Measurements from ENCODE around the gene MYL9.

Gene MYL9

DNA sequence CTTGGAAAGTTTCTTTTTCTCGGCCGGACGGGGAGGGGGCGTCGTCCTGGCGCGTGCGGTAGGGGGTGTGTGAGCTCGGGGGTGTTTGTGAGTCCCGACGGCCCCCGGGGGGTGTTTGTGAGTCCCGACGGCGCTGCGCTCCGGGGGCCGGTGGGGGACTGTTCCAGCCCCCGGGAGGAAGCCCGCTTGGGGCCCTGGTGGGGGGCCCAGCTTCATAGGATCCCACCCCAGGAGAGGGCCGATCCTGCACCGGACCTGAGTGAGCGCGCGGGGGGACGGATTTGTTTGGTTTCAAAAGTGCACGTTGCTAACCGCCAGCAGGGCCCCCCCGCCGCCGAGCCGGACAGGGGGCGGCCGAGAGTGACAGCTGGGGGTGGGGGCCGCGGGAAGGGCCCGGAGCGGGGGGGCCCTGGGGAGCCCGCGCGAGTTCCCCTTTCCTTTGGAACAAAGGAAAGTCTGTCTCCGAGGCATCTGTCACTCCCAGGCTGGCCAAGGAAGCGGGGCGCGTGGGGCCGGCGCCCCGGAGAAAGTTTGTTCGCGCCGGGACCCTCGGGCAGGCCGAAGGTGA, 32.6 kb downstream of the MYL9 start:
- H3K27ac Mint-ChIP-seq: peak overlapping the region; percentile 90
- no peaks in the 10 kb centered on the region for H3K27me3 Mint-ChIP-seq
- H3K36me3 Mint-ChIP-seq: no peaks in the 10 kb centered on the region
- DNase-seq (ENCODE audit: low spot score in 2 of 2) (peak; percentile 63 to 69), ATAC-seq (ENCODE audit: low read depth) (peak; percentile 18)
- peaks cover 28% of the 10 kb centered on the region for H3K4me1 Mint-ChIP-seq
- H3K4me3 Mint-ChIP-seq: peak overlapping the region; percentile 86
- H3K9me3 Mint-ChIP-seq: no peaks in the 10 kb centered on the region

GRCh38 chr20:36574366-36575135, 33.2 kb downstream of the MYL9 start:
- H3K4me1 Mint-ChIP-seq: peaks cover 28% of the 10 kb centered on the region
- peak overlapping the region; percentile 90 for H3K27ac Mint-ChIP-seq
- peak; percentile 41 to 51 for DNase-seq (ENCODE audit: low spot score in 2 of 2)
- no peaks in the 10 kb centered on the region for H3K27me3 Mint-ChIP-seq
- H3K36me3 Mint-ChIP-seq: no peaks in the 10 kb centered on the region
- H3K9me3 Mint-ChIP-seq: no peaks in the 10 kb centered on the region
- peak overlapping the region; percentile 86 for H3K4me3 Mint-ChIP-seq
- peak; percentile 18 for ATAC-seq (ENCODE audit: low read depth)

- H3K36me3 Mint-ChIP-seq: peaks cover 7% of the 10 kb centered on the region
- no peaks in the 10 kb centered on the region for H3K9me3 Mint-ChIP-seq
- no peak overlapping the region for H3K4me3 Mint-ChIP-seq
- no peaks in the 10 kb centered on the region for H3K27me3 Mint-ChIP-seq
- peak overlapping the region; percentile 90 for H3K27ac Mint-ChIP-seq
- ATAC-seq (ENCODE audit: low read depth) (no peak), DNase-seq (ENCODE audit: low spot score in 2 of 2) (no peak)
- H3K4me1 Mint-ChIP-seq: peaks cover 30% of the 10 kb centered on the region
These were observed 34.7 kb downstream of the MYL9 start for GRCh38 chr20:36576081-36576445.

DNA sequence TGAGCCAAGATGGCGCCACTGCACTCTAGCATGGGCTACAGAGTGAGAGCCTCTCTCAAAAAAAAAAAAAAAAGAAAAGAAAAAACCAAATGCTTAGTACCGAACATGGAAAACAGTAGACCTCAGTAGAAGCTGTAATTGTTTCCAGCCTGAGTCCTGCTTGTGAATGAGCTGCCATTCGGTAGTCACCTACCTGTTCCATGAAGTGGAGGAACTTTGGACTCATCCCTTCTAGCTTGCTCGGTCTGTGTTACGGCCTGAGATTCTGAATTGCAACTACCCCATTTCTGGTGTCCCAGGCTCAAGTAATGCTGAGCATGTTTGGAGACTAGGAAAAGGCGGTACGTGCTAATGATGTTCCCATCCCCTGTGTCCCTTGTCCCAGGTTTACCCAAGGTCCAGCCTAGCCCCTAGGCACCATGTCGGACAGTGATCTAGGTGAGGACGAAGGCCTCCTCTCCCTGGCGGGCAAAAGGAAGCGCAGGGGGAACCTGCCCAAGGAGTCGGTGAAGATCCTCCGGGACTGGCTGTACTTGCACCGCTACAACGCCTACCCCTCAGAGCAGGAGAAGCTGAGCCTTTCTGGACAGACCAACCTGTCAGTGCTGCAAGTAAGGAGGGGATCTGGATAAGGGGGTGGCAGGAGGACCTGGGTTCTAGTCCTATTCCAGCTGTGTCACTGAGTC, 37.2 kb downstream of the MYL9 start:
- no peaks in the 10 kb centered on the region for H3K9me3 Mint-ChIP-seq
- H3K27ac Mint-ChIP-seq: no peak overlapping the region
- peaks cover 21% of the 10 kb centered on the region for H3K4me1 Mint-ChIP-seq
- H3K36me3 Mint-ChIP-seq: peaks cover 15% of the 10 kb centered on the region
- H3K4me3 Mint-ChIP-seq: no peak overlapping the region
- no peaks in the 10 kb centered on the region for H3K27me3 Mint-ChIP-seq
- DNase-seq (ENCODE audit: low spot score in 2 of 2): no peak
- no peak for ATAC-seq (ENCODE audit: low read depth)

DNA sequence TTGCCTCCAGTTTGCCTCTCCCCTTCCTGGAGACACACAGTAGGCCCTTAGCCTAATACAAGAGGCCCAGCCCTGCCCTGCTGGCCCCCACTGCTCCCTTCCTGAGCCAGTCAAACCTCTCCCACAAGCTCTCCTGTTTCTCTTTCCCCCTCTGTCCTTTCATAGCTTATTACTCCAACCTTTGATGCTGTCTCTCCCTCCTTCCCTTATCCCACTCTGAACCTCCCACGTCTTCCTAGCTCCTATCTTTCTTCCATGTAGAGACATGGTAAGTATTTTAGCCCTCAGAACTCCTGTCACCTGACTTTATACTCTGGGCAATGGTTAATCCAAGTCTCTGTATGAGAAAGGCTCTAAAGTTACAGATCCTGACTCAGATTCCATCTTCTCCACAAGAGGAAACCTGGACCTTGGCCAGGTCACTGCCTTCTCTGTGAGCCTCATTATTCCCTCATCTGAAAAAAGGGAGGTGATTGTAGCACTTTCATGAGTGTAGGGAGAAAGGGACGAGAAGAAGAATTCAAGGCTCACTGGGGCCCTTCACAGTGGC, 38.8 kb downstream of the MYL9 start:
- ATAC-seq (ENCODE audit: low read depth): no peak
- H3K27ac Mint-ChIP-seq: peak overlapping the region; percentile 68
- H3K4me1 Mint-ChIP-seq: peaks cover 16% of the 10 kb centered on the region
- DNase-seq (ENCODE audit: low spot score in 2 of 2): no peak
- no peak overlapping the region for H3K4me3 Mint-ChIP-seq
- H3K27me3 Mint-ChIP-seq: no peaks in the 10 kb centered on the region
- H3K36me3 Mint-ChIP-seq: peaks cover 18% of the 10 kb centered on the region
- H3K9me3 Mint-ChIP-seq: no peaks in the 10 kb centered on the region

- no peaks in the 10 kb centered on the region for H3K9me3 Mint-ChIP-seq
- H3K36me3 Mint-ChIP-seq: peaks cover 18% of the 10 kb centered on the region
- ATAC-seq (ENCODE audit: low read depth) (no peak), DNase-seq (ENCODE audit: low spot score in 2 of 2) (no peak)
- H3K27me3 Mint-ChIP-seq: no peaks in the 10 kb centered on the region
- peaks cover 10% of the 10 kb centered on the region for H3K4me1 Mint-ChIP-seq
- no peak overlapping the region for H3K27ac Mint-ChIP-seq
- no peak overlapping the region for H3K4me3 Mint-ChIP-seq
These were observed 41.0 kb downstream of the MYL9 start for GRCh38 chr20:36582322-36582721.

GRCh38 chr20:36582821-36583220, 41.5 kb downstream of the MYL9 start:
- H3K27me3 Mint-ChIP-seq: no peaks in the 10 kb centered on the region
- DNase-seq (ENCODE audit: low spot score in 2 of 2) (no peak), ATAC-seq (ENCODE audit: low read depth) (no peak)
- peaks cover 18% of the 10 kb centered on the region for H3K36me3 Mint-ChIP-seq
- no peaks in the 10 kb centered on the region for H3K9me3 Mint-ChIP-seq
- H3K27ac Mint-ChIP-seq: no peak overlapping the region
- H3K4me1 Mint-ChIP-seq: peaks cover 10% of the 10 kb centered on the region
- H3K4me3 Mint-ChIP-seq: no peak overlapping the region

DNA sequence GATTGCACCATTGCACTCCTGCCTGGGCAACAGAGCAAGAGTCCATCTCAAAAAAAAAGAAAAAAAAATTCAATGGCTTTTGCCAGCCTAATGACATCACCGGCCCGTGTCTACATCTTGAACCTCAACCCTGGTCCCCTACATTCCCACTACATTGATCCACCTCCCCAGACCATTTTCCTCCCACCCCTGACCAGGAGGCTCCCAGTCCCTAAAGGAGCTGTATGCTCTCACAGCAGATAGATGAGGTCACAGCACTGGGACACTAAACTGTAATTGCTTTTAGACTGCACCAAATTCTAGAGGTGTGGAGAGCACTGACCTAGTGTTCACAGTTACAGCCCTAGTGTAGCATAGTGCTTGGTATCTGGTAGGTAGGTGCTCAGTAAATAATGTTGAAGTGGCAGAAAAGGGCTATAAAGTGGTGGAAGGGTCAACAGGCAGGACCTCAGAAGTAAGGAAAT, 42.7 kb downstream of the MYL9 start:
- Mint-ChIP-seq H3K27ac (no peak overlapping the region), H3K36me3 (peaks cover 18% of the 10 kb centered on the region), H3K27me3 (no peaks in the 10 kb centered on the region), H3K4me3 (no peak overlapping the region), H3K4me1 (peaks cover 14% of the 10 kb centered on the region), H3K9me3 (no peaks in the 10 kb centered on the region)
- ATAC-seq (ENCODE audit: low read depth) (no peak), DNase-seq (ENCODE audit: low spot score in 2 of 2) (no peak)

- no peak for ATAC-seq (ENCODE audit: low read depth)
- Mint-ChIP-seq H3K27me3 (no peaks in the 10 kb centered on the region), H3K36me3 (peaks cover 11% of the 10 kb centered on the region), H3K27ac (no peak overlapping the region), H3K4me1 (peaks cover 14% of the 10 kb centered on the region), H3K4me3 (no peak overlapping the region), H3K9me3 (no peaks in the 10 kb centered on the region)
- DNase-seq (ENCODE audit: low spot score in 2 of 2): no peak
These were observed 44.2 kb downstream of the MYL9 start for GRCh38 chr20:36585410-36586125.

DNA sequence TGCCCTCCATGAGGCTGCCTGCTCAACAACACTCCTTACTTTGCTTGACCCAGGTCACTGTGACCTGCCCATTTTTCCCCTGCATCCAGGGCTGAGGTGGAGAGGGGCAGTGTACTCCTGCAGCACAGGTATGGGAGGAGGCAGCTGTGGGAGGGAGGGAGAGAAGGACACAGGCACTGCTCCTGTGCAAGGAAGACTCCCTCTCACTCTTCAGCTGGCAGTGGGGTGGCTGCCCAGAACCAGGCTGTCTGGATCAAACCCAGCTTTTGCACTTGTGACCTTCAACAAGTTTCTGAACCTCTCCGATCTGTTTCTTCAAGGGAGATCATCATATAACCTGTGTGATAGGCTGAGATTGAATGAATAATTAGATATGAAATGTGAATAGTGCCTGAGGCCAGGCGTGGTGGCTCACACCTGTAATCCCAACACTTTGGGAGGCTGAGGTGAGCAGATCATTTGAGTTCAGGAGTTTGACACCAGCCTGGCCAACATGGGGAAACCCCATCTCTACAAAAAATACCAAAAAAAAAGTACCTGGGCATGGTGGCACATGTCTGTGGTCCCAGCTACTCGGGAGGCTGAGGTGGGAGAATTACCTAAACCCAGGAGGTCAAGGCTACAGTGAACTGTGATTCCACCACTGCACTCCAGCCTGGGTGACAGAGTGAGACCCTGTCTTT, 46.2 kb downstream of the MYL9 start:
- peaks cover 14% of the 10 kb centered on the region for H3K4me1 Mint-ChIP-seq
- peaks cover 11% of the 10 kb centered on the region for H3K36me3 Mint-ChIP-seq
- DNase-seq (ENCODE audit: low spot score in 2 of 2) (no peak), ATAC-seq (ENCODE audit: low read depth) (peak; percentile 44)
- peak overlapping the region; percentile 81 for H3K27ac Mint-ChIP-seq
- H3K9me3 Mint-ChIP-seq: no peaks in the 10 kb centered on the region
- H3K27me3 Mint-ChIP-seq: no peaks in the 10 kb centered on the region
- H3K4me3 Mint-ChIP-seq: no peak overlapping the region

DNA sequence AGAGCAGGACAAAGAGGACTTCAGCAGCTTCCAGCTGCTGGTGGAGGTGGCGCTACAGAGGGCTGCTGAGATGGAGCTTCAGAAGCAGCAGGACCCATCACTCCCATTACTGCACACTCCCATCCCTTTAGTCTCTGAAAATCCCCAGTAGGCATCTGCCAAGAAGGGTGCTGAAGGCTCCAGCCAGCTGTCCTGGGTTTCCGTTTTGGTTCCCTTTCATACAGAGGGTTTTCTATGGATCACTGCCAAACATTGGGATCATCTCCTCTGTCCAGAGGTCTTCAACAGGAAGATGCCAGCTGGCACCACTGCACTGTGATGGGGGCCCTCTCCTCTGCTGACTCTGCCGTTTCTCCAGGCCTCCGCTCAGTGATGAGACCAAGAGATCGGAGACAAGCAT, 50.0 kb downstream of the MYL9 start:
- peak overlapping the region; percentile 98 for H3K27ac Mint-ChIP-seq
- DNase-seq (ENCODE audit: low spot score in 2 of 2) (no peak), ATAC-seq (ENCODE audit: low read depth) (no peak)
- H3K27me3 Mint-ChIP-seq: no peaks in the 10 kb centered on the region
- peaks cover 8% of the 10 kb centered on the region for H3K36me3 Mint-ChIP-seq
- peaks cover 35% of the 10 kb centered on the region for H3K4me1 Mint-ChIP-seq
- H3K4me3 Mint-ChIP-seq: no peak overlapping the region
- no peaks in the 10 kb centered on the region for H3K9me3 Mint-ChIP-seq

DNA sequence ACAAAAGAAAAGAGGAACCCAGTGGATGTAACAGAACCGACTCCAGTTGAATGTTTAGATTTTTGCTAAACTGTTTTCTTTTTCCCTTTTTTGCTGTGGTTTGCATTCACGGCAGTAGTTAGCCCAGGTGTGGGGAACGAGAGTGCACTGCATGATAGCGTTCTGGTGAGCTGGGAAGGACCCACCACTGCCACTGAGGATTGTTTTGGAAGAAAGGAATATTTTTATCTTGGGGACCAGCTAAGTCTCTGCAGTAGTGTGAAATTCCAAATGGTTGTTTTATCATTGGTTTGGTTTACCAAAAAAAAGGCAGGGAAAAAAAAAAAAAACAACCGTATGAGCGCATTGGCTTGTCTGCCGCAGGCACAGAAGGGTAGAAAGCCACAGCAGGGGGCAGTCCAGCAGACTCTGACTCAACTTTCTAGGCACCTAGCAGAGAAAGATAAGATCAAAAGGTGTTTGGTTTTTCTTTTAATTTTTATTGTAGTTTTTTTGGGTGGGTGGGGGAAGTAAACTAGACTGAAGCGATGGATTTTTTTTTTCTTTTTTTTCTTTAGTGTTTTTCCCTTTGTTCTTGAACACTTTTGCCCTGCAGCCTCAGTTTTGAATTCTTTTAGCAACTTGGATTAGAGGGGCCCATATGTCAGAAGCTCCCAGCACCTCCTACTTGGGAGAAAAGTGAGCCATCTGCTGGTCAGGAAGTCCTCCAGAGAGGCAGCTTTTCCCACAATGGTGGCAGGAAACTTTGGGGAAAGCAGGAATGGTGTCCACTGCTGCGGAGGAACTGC, 50.7 kb downstream of the MYL9 start:
- Mint-ChIP-seq H3K27me3 (no peaks in the 10 kb centered on the region), H3K4me3 (no peak overlapping the region), H3K36me3 (peaks cover 8% of the 10 kb centered on the region), H3K4me1 (peaks cover 31% of the 10 kb centered on the region), H3K9me3 (no peaks in the 10 kb centered on the region), H3K27ac (peak overlapping the region; percentile 98)
- ATAC-seq (ENCODE audit: low read depth) (no peak), DNase-seq (ENCODE audit: low spot score in 2 of 2) (no peak)

Measured in memory B cell (primary cell).